BLaER1 (cell line): Measurements from ENCODE around the gene GAA.

Experiments
- H3K27ac ChIP-seq: shearing (Covaris generic); formaldehyde crosslinking; 2 replicates; pipeline ENCODE4 v1.8.1; 2022
- H3K27me3 ChIP-seq: shearing (Covaris generic); formaldehyde crosslinking; 2 replicates; pipeline ENCODE4 v1.8.1; 2022
- H3K36me3 ChIP-seq: shearing (Covaris generic); formaldehyde crosslinking; 2 replicates; pipeline ENCODE4 v1.8.1; 2022
- H3K4me1 ChIP-seq: shearing (Covaris generic); formaldehyde crosslinking; 2 replicates; pipeline ENCODE4 v1.8.1; 2022
- H3K4me2 ChIP-seq: shearing (Covaris generic); formaldehyde crosslinking; 2 replicates; pipeline ENCODE4 v1.8.1; 2022
- H3K4me3 ChIP-seq: shearing (Covaris generic); formaldehyde crosslinking; 2 replicates; pipeline ENCODE4 v1.8.1; 2022
- H3K9ac ChIP-seq: shearing (Covaris generic); formaldehyde crosslinking; 2 replicates; pipeline ENCODE4 v1.8.1; 2022
- H3K9me3 ChIP-seq: shearing (Covaris generic); formaldehyde crosslinking; 2 replicates; pipeline ENCODE4 v1.8.1; 2022
- H4K20me1 ChIP-seq: shearing (Covaris generic); formaldehyde crosslinking; 2 replicates; pipeline ENCODE4 v1.8.1; 2022
- Cebpa-rat ChIP-seq: shearing (Covaris generic); IDR thresholded peaks from 2 replicates; pipeline ENCODE4 v1.8.1; 2022

GAA gene

GRCh38 chr17:80102664-80103448, 1.5 kb downstream of the GAA start:
- Histone ChIP-seq H3K36me3 (no peaks in the 10 kb centered on the region; the same call in 1 of the 2 replicates), H4K20me1 (no peaks in the 10 kb centered on the region), H3K4me2 (peak overlapping the region; percentile 96), H3K9ac (peak overlapping the region; percentile 86), H3K4me3 (peak overlapping the region; percentile 82), H3K27me3 (no peaks in the 10 kb centered on the region), H3K9me3 (no peaks in the 10 kb centered on the region), H3K4me1 (peaks cover 46% of the 10 kb centered on the region), H3K27ac (no peak overlapping the region)
- TF ChIP-seq Cebpa-rat, result no peak

DNA sequence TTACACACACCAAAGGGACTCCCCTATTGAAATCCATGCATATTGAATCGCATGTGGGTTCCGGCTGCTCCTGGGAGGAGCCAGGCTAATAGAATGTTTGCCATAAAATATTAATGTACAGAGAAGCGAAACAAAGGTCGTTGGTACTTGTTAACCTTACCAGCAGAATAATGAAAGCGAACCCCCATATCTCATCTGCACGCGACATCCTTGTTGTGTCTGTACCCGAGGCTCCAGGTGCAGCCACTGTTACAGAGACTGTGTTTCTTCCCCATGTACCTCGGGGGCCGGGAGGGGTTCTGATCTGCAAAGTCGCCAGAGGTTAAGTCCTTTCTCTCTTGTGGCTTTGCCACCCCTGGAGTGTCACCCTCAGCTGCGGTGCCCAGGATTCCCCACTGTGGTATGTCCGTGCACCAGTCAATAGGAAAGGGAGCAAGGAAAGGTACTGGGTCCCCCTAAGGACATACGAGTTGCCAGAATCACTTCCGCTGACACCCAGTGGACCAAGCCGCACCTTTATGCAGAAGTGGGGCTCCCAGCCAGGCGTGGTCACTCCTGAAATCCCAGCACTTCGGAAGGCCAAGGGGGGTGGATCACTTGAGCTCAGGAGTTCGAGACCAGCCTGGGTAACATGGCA, 2.2 kb downstream of the GAA start:
- no peak overlapping the region for H3K9ac ChIP-seq
- no peaks in the 10 kb centered on the region for H3K27me3 ChIP-seq
- H3K4me3 ChIP-seq, result no peak overlapping the region
- no peaks in the 10 kb centered on the region for H4K20me1 ChIP-seq
- H3K27ac ChIP-seq, result no peak overlapping the region
- H3K9me3 ChIP-seq, result no peaks in the 10 kb centered on the region
- peak overlapping the region; percentile 96 for H3K4me2 ChIP-seq
- H3K4me1 ChIP-seq, result peaks cover 46% of the 10 kb centered on the region
- peaks cover 3% of the 10 kb centered on the region; the same call in 1 of the 2 replicates for H3K36me3 ChIP-seq
- TF ChIP-seq Cebpa-rat, result no peak

GRCh38 chr17:80104321-80104955, 3.1 kb downstream of the GAA start:
- Histone ChIP-seq H3K36me3 (peaks cover 6% of the 10 kb centered on the region; the same call in 1 of the 2 replicates), H4K20me1 (peaks cover 4% of the 10 kb centered on the region; the same call in 1 of the 2 replicates), H3K27me3 (no peaks in the 10 kb centered on the region), H3K4me1 (peaks cover 43% of the 10 kb centered on the region), H3K4me3 (no peak overlapping the region), H3K9me3 (no peaks in the 10 kb centered on the region), H3K27ac (no peak overlapping the region), H3K4me2 (no peak overlapping the region), H3K9ac (no peak overlapping the region)
- no peak for TF ChIP-seq Cebpa-rat

- no peak overlapping the region for H3K4me3 ChIP-seq
- no peaks in the 10 kb centered on the region for H3K9me3 ChIP-seq
- no peak for TF ChIP-seq Cebpa-rat
- H3K27ac ChIP-seq, result no peak overlapping the region
- H3K36me3 ChIP-seq, result peaks cover 6% of the 10 kb centered on the region; the same call in 1 of the 2 replicates
- no peak overlapping the region for H3K4me2 ChIP-seq
- H3K4me1 ChIP-seq, result peaks cover 38% of the 10 kb centered on the region
- peaks cover 6% of the 10 kb centered on the region; the same call in 1 of the 2 replicates for H4K20me1 ChIP-seq
- no peaks in the 10 kb centered on the region for H3K27me3 ChIP-seq
- H3K9ac ChIP-seq, result no peak overlapping the region
Observed at GRCh38 chr17:80104956-80105375, 3.6 kb downstream of the GAA start.

DNA sequence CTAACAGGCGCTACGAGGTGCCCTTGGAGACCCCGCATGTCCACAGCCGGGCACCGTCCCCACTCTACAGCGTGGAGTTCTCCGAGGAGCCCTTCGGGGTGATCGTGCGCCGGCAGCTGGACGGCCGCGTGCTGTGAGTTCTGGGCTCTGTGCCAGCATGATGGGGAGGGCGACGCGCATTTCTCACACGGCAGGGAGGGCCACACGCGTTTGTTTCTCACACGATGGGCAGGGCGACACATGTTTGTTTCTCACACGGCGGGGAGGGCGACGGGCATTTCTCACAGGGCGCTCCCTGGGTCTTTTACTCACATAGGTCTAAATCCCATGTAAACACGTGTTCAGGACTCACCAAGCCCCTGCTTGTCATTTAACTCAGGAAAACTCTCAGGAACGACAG, 4.4 kb downstream of the GAA start:
- peaks cover 30% of the 10 kb centered on the region for H3K4me1 ChIP-seq
- H3K4me2 ChIP-seq, result peak overlapping the region; percentile 19; the same call in 1 of the 2 replicates
- peaks cover 6% of the 10 kb centered on the region; the same call in 1 of the 2 replicates for H3K36me3 ChIP-seq
- H3K9ac ChIP-seq, result no peak overlapping the region
- TF ChIP-seq Cebpa-rat, result no peak
- H3K4me3 ChIP-seq, result no peak overlapping the region
- no peaks in the 10 kb centered on the region for H3K9me3 ChIP-seq
- peaks cover 6% of the 10 kb centered on the region; the same call in 1 of the 2 replicates for H4K20me1 ChIP-seq
- H3K27me3 ChIP-seq, result no peaks in the 10 kb centered on the region
- H3K27ac ChIP-seq, result no peak overlapping the region

DNA sequence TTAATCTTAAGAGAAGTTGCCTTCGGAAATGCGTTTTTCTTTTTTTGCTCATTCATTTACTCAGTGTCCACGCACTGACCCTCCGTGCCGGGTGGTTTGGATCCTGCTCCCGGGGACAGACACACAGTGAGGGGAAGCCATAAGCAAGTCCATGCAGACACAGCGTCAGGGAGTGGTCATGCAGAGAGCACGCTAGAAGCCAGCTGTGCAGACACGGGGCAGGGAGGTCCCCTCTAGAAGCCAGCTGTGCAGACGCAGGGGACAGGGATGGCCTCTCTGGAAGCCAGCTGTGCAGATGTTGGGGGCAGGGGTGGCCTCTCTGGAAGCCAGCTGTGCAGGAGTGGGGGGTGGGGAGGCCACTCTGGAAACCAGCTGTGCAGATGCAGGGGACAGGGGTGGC, 4.8 kb downstream of the GAA start:
- Histone ChIP-seq H3K4me2 (peak overlapping the region; percentile 19; the same call in 1 of the 2 replicates), H3K27me3 (no peaks in the 10 kb centered on the region), H3K36me3 (peaks cover 6% of the 10 kb centered on the region; the same call in 1 of the 2 replicates), H3K4me1 (peaks cover 27% of the 10 kb centered on the region), H3K9me3 (no peaks in the 10 kb centered on the region), H3K27ac (no peak overlapping the region), H3K4me3 (no peak overlapping the region), H4K20me1 (peaks cover 7% of the 10 kb centered on the region), H3K9ac (no peak overlapping the region)
- TF ChIP-seq Cebpa-rat, result no peak

GRCh38 chr17:80106751-80107150, 5.4 kb downstream of the GAA start:
- H3K4me3 ChIP-seq, result no peak overlapping the region
- no peaks in the 10 kb centered on the region for H3K9me3 ChIP-seq
- H3K4me2 ChIP-seq, result no peak overlapping the region
- H3K36me3 ChIP-seq, result peaks cover 6% of the 10 kb centered on the region; the same call in 1 of the 2 replicates
- peaks cover 13% of the 10 kb centered on the region for H4K20me1 ChIP-seq
- H3K4me1 ChIP-seq, result peaks cover 30% of the 10 kb centered on the region
- no peaks in the 10 kb centered on the region for H3K27me3 ChIP-seq
- no peak overlapping the region for H3K9ac ChIP-seq
- TF ChIP-seq Cebpa-rat, result no peak
- no peak overlapping the region for H3K27ac ChIP-seq

DNA sequence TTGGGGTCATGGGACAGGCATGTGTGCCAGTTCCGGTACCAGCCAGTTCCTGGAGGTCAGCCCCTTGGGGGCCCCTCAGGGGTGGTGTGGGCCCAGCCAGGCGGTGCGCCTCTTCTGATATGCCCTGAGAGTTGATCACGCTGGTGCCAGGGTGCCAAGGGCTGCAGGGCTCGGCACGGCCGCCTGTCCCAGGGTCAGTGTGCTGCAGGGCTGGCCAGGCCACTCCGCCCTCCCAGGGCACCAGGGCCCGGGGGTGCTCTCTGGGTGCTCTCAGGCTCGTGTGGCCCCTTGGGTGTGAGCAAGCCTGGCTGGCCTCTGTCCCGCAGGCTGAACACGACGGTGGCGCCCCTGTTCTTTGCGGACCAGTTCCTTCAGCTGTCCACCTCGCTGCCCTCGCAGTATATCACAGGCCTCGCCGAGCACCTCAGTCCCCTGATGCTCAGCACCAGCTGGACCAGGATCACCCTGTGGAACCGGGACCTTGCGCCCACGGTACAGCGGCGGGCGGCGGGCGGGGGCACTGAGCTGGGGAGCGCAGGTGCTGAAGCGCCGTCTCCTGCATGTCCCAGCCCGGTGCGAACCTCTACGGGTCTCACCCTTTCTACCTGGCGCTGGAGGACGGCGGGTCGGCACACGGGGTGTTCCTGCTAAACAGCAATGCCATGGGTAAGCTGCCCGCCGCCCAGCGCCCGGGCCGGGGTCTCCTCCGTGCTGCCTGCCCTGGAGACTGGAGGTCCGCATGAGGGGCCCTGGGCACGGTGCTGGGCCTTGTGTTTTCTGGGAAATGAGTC, 6.0 kb downstream of the GAA start:
- Histone ChIP-seq H3K27ac (no peak overlapping the region), H3K27me3 (no peaks in the 10 kb centered on the region), H4K20me1 (peaks cover 20% of the 10 kb centered on the region), H3K36me3 (peaks cover 6% of the 10 kb centered on the region; the same call in 1 of the 2 replicates), H3K9me3 (no peaks in the 10 kb centered on the region), H3K4me2 (no peak overlapping the region), H3K4me1 (peaks cover 32% of the 10 kb centered on the region), H3K9ac (no peak overlapping the region), H3K4me3 (no peak overlapping the region)
- no peak for TF ChIP-seq Cebpa-rat
